A549 (cell line): Measurements from ENCODE around the gene FIGN. TPM values are rescaled to one million over a fixed set of nuclear protein-coding genes. Genes with fewer than 3 reads are reported as not detected.
A peak's percentile ranks its signal among the peaks of the same experiment; 100 is the strongest.

Experiments used
- ATAC-seq, 2 experiments: fragments of 200-7000 bp in 1 of 2; fragments of >200 bp in 1 of 2; cut with Nextera tagmentation in 1 of 2; cut with Tn5 transposase in 1 of 2; 3 replicates each; pipeline versions ENCODE4 v1.8.0 to v1.9.1; 2018 to 2020; ENCODE audit warnings: mild to moderate bottlenecking in 1 of 2, moderate library complexity in 1 of 2
- CTCF ChIA-PET: fragments of 300-600 bp; sonication (Branson Sonifier 250); formaldehyde crosslinking; extraction: SDS; loops from one replicate; lab custom pipeline; 2021; ENCODE audit warnings: antibody characterized with exemption, inconsistent platforms; lab: Yijun Ruan, JAX
- POLR2A ChIA-PET: fragments of 350-600 bp; formaldehyde crosslinking; extraction: SDS; loops from one replicate; lab custom pipeline; 2021; ENCODE audit warnings: antibody characterized with exemption, inconsistent platforms; lab: Yijun Ruan, JAX
- DNase-seq, 2 experiments: peaks; one replicate each; pipeline versions ENCODE4 v3.0.0 to v3.0.0-alpha.2; 2011 to 2016; ENCODE audit warnings: low read depth in 1 of 2, low spot score in 1 of 2
- FAIRE-seq: peaks from 2 replicates; lab custom pipeline; 2011; peaks lifted over from hg19 to GRCh38; lab: Jason Lieb, UNC
- H3K27ac ChIP-seq, 2 experiments: fragments of >200 bp; sonication (Bioruptor Twin); formaldehyde crosslinking; 3 replicates each; pipeline ENCODE4 v1.5.1; 2016 to 2017
- H3K4me1 ChIP-seq: fragments of >200 bp; sonication (Bioruptor Twin); formaldehyde crosslinking; 3 replicates; pipeline ENCODE4 v1.6.1; 2016
- H3K4me2 ChIP-seq: fragments of >200 bp; sonication (Bioruptor Twin); formaldehyde crosslinking; 3 replicates; pipeline ENCODE4 v1.6.1; 2016
- H3K4me3 ChIP-seq: fragments of >200 bp; sonication (Bioruptor Twin); formaldehyde crosslinking; 3 replicates; pipeline ENCODE4 v1.5.1; 2016
- H3K9me3 ChIP-seq: fragments of >200 bp; sonication (Bioruptor Twin); formaldehyde crosslinking; 3 replicates; pipeline ENCODE4 v1.6.1; 2016
- BHLHE40 ChIP-seq: IDR thresholded peaks from 2 replicates; pipeline ENCODE4 v1.6.1; 2012; ENCODE audit warnings: low read depth, low read length, inconsistent platforms
- CBX2 ChIP-seq: fragments of 200-600 bp; sonication (generic); IDR thresholded peaks from 2 replicates; pipeline ENCODE4 v1.6.1; 2016; ENCODE audit warnings: low read depth, mild to moderate bottlenecking, borderline replicate concordance
- CBX8 ChIP-seq: fragments of 200-600 bp; sonication (generic); IDR thresholded peaks from 2 replicates; pipeline ENCODE4 v1.6.1; 2016
- CEBPB ChIP-seq, 2 experiments: fragments of >200 bp in 1 of 2; sonication (Bioruptor Twin) in 1 of 2; formaldehyde crosslinking in 1 of 2; IDR thresholded peaks; 2 replicates each; pipeline ENCODE4 v1.6.1; 2012 to 2016
- EHF ChIP-seq: fragments of 250-450 bp; sonication (Bioruptor Pico); IDR thresholded peaks from 2 replicates; pipeline ENCODE4 v1.5.0; 2020; ENCODE audit warnings: mild to moderate bottlenecking
- EHMT2 ChIP-seq: fragments of 200-600 bp; sonication (generic); IDR thresholded peaks from 2 replicates; pipeline ENCODE4 v1.6.1; 2016; ENCODE audit warnings: antibody characterized with exemption, low read depth, mild to moderate bottlenecking, moderate library complexity
- EP300 ChIP-seq, 2 experiments: fragments of >200 bp; sonication (Bioruptor Twin); formaldehyde crosslinking; IDR thresholded peaks; 2 replicates in 1 of 2; 3 replicates in 1 of 2; pipeline ENCODE4 v1.6.1; 2016 to 2017
- ESRRA ChIP-seq: fragments of 150-350 bp; IDR thresholded peaks from 2 replicates; pipeline ENCODE4 v1.6.1; 2014; ENCODE audit warnings: mild to moderate bottlenecking, low read length, borderline replicate concordance
- FOSL2 ChIP-seq, 2 experiments: fragments of 450-650 bp in 1 of 2; fragments of >200 bp in 1 of 2; sonication (Bioruptor Twin) in 1 of 2; formaldehyde crosslinking; IDR thresholded peaks; 2 replicates each; pipeline versions ENCODE4 v1.5.0 to v1.6.1; 2016 to 2020; ENCODE audit warnings: mild to moderate bottlenecking in 1 of 2, moderate library complexity in 1 of 2
- FOXS1 ChIP-seq: fragments of 250-450 bp; sonication (Bioruptor Pico); IDR thresholded peaks from 2 replicates; pipeline ENCODE4 v1.5.0; 2020; ENCODE audit warnings: mild to moderate bottlenecking, moderate library complexity
- HDAC2 ChIP-seq: fragments of 200-600 bp; sonication (generic); IDR thresholded peaks from 2 replicates; pipeline ENCODE4 v1.6.1; 2016
- JUNB ChIP-seq: fragments of >200 bp; sonication (Bioruptor Twin); formaldehyde crosslinking; IDR thresholded peaks from 2 replicates; pipeline ENCODE4 v1.6.1; 2016
- KDM1A ChIP-seq: fragments of 200-600 bp; sonication (generic); IDR thresholded peaks from 2 replicates; pipeline ENCODE4 v1.6.1; 2016; ENCODE audit warnings: low read depth, mild to moderate bottlenecking
- MAFK ChIP-seq: fragments of 450-650 bp; IDR thresholded peaks from 2 replicates; pipeline ENCODE4 v1.6.1; 2014; ENCODE audit not compliant: partially characterized antibody
- MYC ChIP-seq: IDR thresholded peaks from 2 replicates; pipeline ENCODE4 v1.6.1; 2012; ENCODE audit warnings: mild to moderate bottlenecking, inconsistent platforms, low read length, improper control_type of control experiment, borderline replicate concordance
- PHF8 ChIP-seq: fragments of 200-600 bp; sonication (generic); IDR thresholded peaks from 2 replicates; pipeline ENCODE4 v1.6.1; 2016; ENCODE audit warnings: low read depth, mild to moderate bottlenecking, antibody characterized with exemption, moderate library complexity, borderline replicate concordance
- RAD21 ChIP-seq, 2 experiments: fragments of >200 bp in 1 of 2; sonication (Bioruptor Twin) in 1 of 2; formaldehyde crosslinking in 1 of 2; IDR thresholded peaks in 1 of 2; conservative IDR thresholded peaks in 1 of 2; 2 replicates in 1 of 2; 3 replicates in 1 of 2; pipeline ENCODE4 v1.6.1; 2012 to 2018; ENCODE audit warnings: inconsistent platforms in 1 of 2
- RNF2 ChIP-seq: fragments of 200-600 bp; sonication (generic); IDR thresholded peaks from 2 replicates; pipeline ENCODE4 v1.6.1; 2016; ENCODE audit warnings: low read depth, mild to moderate bottlenecking, antibody characterized with exemption, moderate library complexity, borderline replicate concordance
- SMC3 ChIP-seq: fragments of >200 bp; sonication (Bioruptor Twin); formaldehyde crosslinking; IDR thresholded peaks from 3 replicates; pipeline ENCODE4 v1.6.1; 2018; ENCODE audit warnings: inconsistent platforms
- TFCP2L1 ChIP-seq: fragments of 250-450 bp; sonication (Bioruptor Pico); IDR thresholded peaks from 2 replicates; pipeline ENCODE4 v1.5.0; 2021; ENCODE audit warnings: mild to moderate bottlenecking
- ZFP36 ChIP-seq: fragments of 450-650 bp; IDR thresholded peaks from 2 replicates; pipeline ENCODE4 v1.6.1; 2014; ENCODE audit warnings: borderline replicate concordance; ENCODE audit not compliant: partially characterized antibody
- WGBS: methylation state at CpG from one replicate; pipeline ENCODE4 v1.1.6; 2017; ENCODE audit errors: missing lambda C conversion rate; 5-methylcytosine and 5-hydroxymethylcytosine counted together
- polyA plus RNA-seq, 4 experiments: library from polyadenylated mRNA; depleted of rRNA in 3 of 4; stranded (reverse); fragments of >200 nt; fragmentation: RNase III in 1 of 4; extraction: RNeasy Plus Mini Kit Qiagen cat#74134 plus additional on column Dnase treatment in 1 of 4; gene quantifications; 2 replicates in 3 of 4; 3 replicates in 1 of 4; pipeline ENCODE4 v1.2.3, GENCODE V29; 2011 to 2017
- TF ChIP-seq, protein P1 (sequence below): fragments of 250-450 bp; sonication (Bioruptor Pico); IDR thresholded peaks from 2 replicates; pipeline ENCODE4 v1.5.0; 2020; ENCODE audit warnings: low read depth, mild to moderate bottlenecking, moderate library complexity
- TF ChIP-seq, protein P2 (sequence below): fragments of >200 bp; sonication (Bioruptor Twin); formaldehyde crosslinking; IDR thresholded peaks from 2 replicates; pipeline ENCODE4 v1.6.1; 2016
- TF ChIP-seq, protein P3 (sequence below): fragments of 150-350 bp; IDR thresholded peaks from 2 replicates; pipeline ENCODE4 v1.6.1; 2014; ENCODE audit warnings: low read depth, mild to moderate bottlenecking, low read length
- TF ChIP-seq, protein P4 (sequence below): IDR thresholded peaks from 2 replicates; pipeline ENCODE4 v1.6.1; 2012; ENCODE audit warnings: low read depth, borderline replicate concordance
- TF ChIP-seq, protein P5 (sequence below): fragments of 450-650 bp; IDR thresholded peaks from 2 replicates; pipeline ENCODE4 v1.6.1; 2014; ENCODE audit warnings: antibody characterized with exemption

Gene FIGN
- polyA plus RNA-seq, 2 of the 4 experiments (the other 2 are of a cell fraction), result 1.9 to 3.8 TPM

DNA sequence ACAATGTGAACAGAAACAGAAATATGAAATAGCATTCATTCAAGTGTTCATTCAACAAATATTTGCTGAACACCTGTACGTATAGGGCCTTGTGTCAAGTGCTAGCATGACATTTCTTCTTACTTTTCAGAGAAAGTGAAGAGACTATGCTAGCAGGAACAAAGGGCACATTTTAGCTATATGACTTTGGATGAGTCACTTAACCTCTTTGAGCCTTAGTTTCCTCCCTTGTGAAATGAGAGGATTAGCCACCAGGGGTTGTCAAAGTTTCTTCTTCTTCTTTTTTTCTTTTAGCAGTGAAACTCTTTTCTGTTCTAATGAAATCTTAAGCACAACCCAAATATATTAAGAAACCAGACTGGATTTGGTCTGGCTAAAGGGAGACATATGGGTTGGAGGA is 53.1 kb downstream of the FIGN start:
- WGBS, result 24% methylated on average over 1 of the region's 1 CpG
- peak in 1 of 2 experiments; percentile 21 for DNase-seq

DNA sequence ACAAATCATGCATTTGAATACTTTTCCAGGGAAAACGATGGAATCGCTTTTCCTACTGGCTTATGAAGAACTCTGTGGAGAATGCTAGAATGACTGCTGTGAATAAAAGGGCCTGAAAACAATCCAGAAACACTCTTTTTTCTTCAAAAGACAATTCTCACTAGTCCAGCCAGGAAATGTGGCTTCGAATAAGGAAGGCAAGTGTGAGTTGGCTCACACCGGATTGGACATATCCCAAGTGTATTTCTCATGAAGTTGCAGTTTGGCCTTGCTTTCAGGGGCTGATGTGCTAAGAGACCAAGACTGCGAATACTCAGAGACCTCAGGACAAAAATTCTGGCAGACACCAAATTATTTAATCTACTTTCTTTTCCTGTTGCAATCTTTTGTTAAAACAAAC is 54.1 kb downstream of the FIGN start:
- no peak for FAIRE-seq
- Histone ChIP-seq H3K4me2 (no peak overlapping the region), H3K27ac (no peak overlapping the region), H3K9me3 (no peaks in the 10 kb centered on the region), H3K4me1 (peaks cover 19% of the 10 kb centered on the region), H3K4me3 (no peak overlapping the region)
- ATAC-seq, result no peak
- DNase-seq, result no peak
- no peak for TF ChIP-seq RNF2
- no peak for TF ChIP-seq PHF8
- no peak for TF ChIP-seq MYC
- TF ChIP-seq, protein P1, sequence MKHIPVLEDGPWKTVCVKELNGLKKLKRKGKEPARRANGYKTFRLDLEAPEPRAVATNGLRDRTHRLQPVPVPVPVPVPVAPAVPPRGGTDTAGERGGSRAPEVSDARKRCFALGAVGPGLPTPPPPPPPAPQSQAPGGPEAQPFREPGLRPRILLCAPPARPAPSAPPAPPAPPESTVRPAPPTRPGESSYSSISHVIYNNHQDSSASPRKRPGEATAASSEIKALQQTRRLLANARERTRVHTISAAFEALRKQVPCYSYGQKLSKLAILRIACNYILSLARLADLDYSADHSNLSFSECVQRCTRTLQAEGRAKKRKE, result no peak
- no peak for TF ChIP-seq EP300 (IDR thresholded peaks at IDR 0.05)
- TF ChIP-seq KDM1A, result no peak
- TF ChIP-seq CEBPB (IDR thresholded peaks at IDR 0.05), result no peak
- TF ChIP-seq BHLHE40, result no peak
- no peak for TF ChIP-seq FOSL2 (IDR thresholded peaks at IDR 0.05)
- TF ChIP-seq FOSL2 (CRISPR knock-in tag; IDR thresholded peaks at IDR 0.05), result no peak
- TF ChIP-seq CBX2, result no peak
- TF ChIP-seq HDAC2, result no peak
- no peak for TF ChIP-seq JUNB
- TF ChIP-seq MAFK, result no peak
- no peak for TF ChIP-seq TFCP2L1 (CRISPR knock-in tag)
- TF ChIP-seq, protein P2, sequence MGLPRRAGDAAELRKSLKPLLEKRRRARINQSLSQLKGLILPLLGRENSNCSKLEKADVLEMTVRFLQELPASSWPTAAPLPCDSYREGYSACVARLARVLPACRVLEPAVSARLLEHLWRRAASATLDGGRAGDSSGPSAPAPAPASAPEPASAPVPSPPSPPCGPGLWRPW, result no peak
- TF ChIP-seq, protein P3, sequence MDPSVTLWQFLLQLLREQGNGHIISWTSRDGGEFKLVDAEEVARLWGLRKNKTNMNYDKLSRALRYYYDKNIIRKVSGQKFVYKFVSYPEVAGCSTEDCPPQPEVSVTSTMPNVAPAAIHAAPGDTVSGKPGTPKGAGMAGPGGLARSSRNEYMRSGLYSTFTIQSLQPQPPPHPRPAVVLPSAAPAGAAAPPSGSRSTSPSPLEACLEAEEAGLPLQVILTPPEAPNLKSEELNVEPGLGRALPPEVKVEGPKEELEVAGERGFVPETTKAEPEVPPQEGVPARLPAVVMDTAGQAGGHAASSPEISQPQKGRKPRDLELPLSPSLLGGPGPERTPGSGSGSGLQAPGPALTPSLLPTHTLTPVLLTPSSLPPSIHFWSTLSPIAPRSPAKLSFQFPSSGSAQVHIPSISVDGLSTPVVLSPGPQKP, result no peak
- TF ChIP-seq SMC3, result no peak
- TF ChIP-seq ESRRA, result no peak
- TF ChIP-seq EHMT2, result no peak
- TF ChIP-seq, protein P4, sequence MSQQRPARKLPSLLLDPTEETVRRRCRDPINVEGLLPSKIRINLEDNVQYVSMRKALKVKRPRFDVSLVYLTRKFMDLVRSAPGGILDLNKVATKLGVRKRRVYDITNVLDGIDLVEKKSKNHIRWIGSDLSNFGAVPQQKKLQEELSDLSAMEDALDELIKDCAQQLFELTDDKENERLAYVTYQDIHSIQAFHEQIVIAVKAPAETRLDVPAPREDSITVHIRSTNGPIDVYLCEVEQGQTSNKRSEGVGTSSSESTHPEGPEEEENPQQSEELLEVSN, result no peak
- POLR2A ChIA-PET, result no interaction called here
- 84% methylated on average over 5 of the region's 5 CpGs for WGBS
- CTCF ChIA-PET, result interaction anchor here (1.0 kb wide), 1 partner anchor 334 kb away, joined by 3 read pairs; no protein-coding TSS in a partner anchor

More for the DNA sequence above, 53.1 kb downstream of the FIGN start:
- ATAC-seq, result 0 out of 6 replicates have a peak, but pooled peaks of 1 of the 2 experiments have one; percentile 51
- POLR2A ChIA-PET, result no interaction called here
- peak; percentile 61 for FAIRE-seq
- peak overlapping the region; percentile 22; the same call in 2 of the 3 replicates for H3K4me2 ChIP-seq
- H3K4me3 ChIP-seq, result no peak overlapping the region
- CTCF ChIA-PET, result interaction anchor here (1.0 kb wide), 2 partner anchors 10 to 335 kb away, joined by 3 read pairs; no protein-coding TSS in a partner anchor
- no peak overlapping the region for H3K27ac ChIP-seq
- TF ChIP-seq RAD21 (conservative IDR thresholded peaks at IDR 0.05 in 1 of 2, IDR thresholded peaks at IDR 0.05 in 1 of 2), result 0 out of 5 replicates have a peak, but pooled peaks of 1 of the 2 experiments have one; percentile 10
- TF ChIP-seq FOXS1 (CRISPR knock-in tag), result no peak
- no peak for TF ChIP-seq EHF (CRISPR knock-in tag)
- TF ChIP-seq SMC3, result 0 out of 3 replicates have a peak, but pooled peaks have one; percentile 12
- TF ChIP-seq, protein P5, sequence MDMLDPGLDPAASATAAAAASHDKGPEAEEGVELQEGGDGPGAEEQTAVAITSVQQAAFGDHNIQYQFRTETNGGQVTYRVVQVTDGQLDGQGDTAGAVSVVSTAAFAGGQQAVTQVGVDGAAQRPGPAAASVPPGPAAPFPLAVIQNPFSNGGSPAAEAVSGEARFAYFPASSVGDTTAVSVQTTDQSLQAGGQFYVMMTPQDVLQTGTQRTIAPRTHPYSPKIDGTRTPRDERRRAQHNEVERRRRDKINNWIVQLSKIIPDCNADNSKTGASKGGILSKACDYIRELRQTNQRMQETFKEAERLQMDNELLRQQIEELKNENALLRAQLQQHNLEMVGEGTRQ, result no peak
- TF ChIP-seq FOSL2 (IDR thresholded peaks at IDR 0.05), result peak; percentile 16; the same call in 1 of the 2 replicates
- TF ChIP-seq FOSL2 (CRISPR knock-in tag; IDR thresholded peaks at IDR 0.05), result peak; percentile 68
- no peak for TF ChIP-seq ZFP36
- TF ChIP-seq CBX8, result no peak
- TF ChIP-seq, all 56 proteins: peak for 3
- Histone ChIP-seq H3K4me1 (peaks cover 15% of the 10 kb centered on the region), H3K9me3 (no peaks in the 10 kb centered on the region)
